Nephron (organoid): ENCODE data around the gene ABLIM1.

Experiments
- H3K27ac Mint-ChIP-seq, 3 experiments: 2 replicates each; pipeline ENCODE4 v1.8.0; 2020; ENCODE audit warnings: mixed read lengths in 3 of 3, mild to moderate bottlenecking in 2 of 3, moderate library complexity in 1 of 3
- H3K27me3 Mint-ChIP-seq: 2 replicates; pipeline ENCODE4 v1.8.0; 2021; ENCODE audit warnings: low read depth, mild to moderate bottlenecking, moderate library complexity, mixed read lengths
- H3K36me3 Mint-ChIP-seq: 2 replicates; pipeline ENCODE4 v1.8.0; 2020; ENCODE audit warnings: low read depth, mixed read lengths
- H3K4me1 Mint-ChIP-seq: 2 replicates; pipeline ENCODE4 v1.8.0; 2020; ENCODE audit warnings: mixed read lengths
- H3K4me3 Mint-ChIP-seq, 3 experiments: 2 replicates each; pipeline ENCODE4 v1.8.0; 2020; ENCODE audit warnings: mild to moderate bottlenecking in 3 of 3, mixed read lengths in 3 of 3, moderate library complexity in 2 of 3
- H3K9me3 Mint-ChIP-seq: 2 replicates; pipeline ENCODE4 v1.8.0; 2020; ENCODE audit warnings: mixed read lengths
- TF ChIP-seq, protein P1 (sequence below), 3 experiments: fragments of 200-600 bp; sonication (generic); IDR thresholded peaks; one replicate each; pipeline ENCODE4 v1.5.0; 2021; ENCODE audit warnings: antibody characterized with exemption in 3 of 3; ENCODE audit not compliant: unreplicated experiment in 3 of 3

Gene ABLIM1

GRCh38 chr10:114650266-114650665 is 7.8 kb downstream of the ABLIM1 start:
- Mint-ChIP-seq H3K27ac (no peak overlapping the region), H3K4me1 (peaks cover under 1% of the 10 kb centered on the region), H3K9me3 (no peaks in the 10 kb centered on the region), H3K36me3 (no peaks in the 10 kb centered on the region), H3K4me3 (no peak overlapping the region), H3K27me3 (no peaks in the 10 kb centered on the region)
- TF ChIP-seq, protein P1, sequence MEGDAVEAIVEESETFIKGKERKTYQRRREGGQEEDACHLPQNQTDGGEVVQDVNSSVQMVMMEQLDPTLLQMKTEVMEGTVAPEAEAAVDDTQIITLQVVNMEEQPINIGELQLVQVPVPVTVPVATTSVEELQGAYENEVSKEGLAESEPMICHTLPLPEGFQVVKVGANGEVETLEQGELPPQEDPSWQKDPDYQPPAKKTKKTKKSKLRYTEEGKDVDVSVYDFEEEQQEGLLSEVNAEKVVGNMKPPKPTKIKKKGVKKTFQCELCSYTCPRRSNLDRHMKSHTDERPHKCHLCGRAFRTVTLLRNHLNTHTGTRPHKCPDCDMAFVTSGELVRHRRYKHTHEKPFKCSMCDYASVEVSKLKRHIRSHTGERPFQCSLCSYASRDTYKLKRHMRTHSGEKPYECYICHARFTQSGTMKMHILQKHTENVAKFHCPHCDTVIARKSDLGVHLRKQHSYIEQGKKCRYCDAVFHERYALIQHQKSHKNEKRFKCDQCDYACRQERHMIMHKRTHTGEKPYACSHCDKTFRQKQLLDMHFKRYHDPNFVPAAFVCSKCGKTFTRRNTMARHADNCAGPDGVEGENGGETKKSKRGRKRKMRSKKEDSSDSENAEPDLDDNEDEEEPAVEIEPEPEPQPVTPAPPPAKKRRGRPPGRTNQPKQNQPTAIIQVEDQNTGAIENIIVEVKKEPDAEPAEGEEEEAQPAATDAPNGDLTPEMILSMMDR (IDR thresholded peaks at IDR 0.05; ENCODE audit: unreplicated experiment in 3 of 3), result no peak

DNA sequence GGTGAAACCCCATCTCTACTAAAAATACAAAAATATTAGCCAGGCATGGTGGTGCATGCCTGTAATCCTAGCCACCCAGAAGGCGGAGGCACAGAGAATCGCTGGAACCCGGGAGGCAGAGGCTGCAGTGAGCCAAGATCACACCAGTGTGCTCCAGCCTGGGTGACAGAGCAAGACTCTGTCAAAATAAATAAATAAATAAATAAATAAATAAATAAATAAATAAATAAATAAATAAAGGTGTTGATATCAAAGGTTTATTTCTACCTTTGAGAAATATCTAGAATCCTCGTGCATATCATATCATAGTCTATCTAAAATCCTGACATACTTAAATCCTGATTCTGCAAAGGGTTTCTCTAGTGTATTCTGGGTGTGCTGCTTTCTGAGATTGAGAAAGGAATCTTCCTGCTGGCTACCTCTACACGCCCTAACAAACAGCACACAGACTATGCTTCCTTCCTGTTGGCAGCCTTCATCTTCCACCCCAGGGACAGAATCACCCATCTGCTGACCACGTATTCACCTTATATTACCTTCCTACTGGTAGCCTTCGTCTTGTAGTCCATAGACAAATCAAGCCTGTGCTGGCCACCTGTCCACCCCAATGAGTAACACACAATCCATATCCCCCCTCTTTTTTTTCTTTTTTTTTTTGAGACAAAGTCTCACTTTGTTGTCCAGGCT is 8.7 kb downstream of the ABLIM1 start:
- no peak overlapping the region for H3K4me3 Mint-ChIP-seq
- H3K4me1 Mint-ChIP-seq, result peaks cover 4% of the 10 kb centered on the region
- H3K36me3 Mint-ChIP-seq, result no peaks in the 10 kb centered on the region
- no peak overlapping the region for H3K27ac Mint-ChIP-seq
- no peaks in the 10 kb centered on the region for H3K9me3 Mint-ChIP-seq
- TF ChIP-seq, protein P1 (IDR thresholded peaks at IDR 0.05; ENCODE audit: unreplicated experiment in 3 of 3), result no peak
- H3K27me3 Mint-ChIP-seq, result no peaks in the 10 kb centered on the region

- H3K36me3 Mint-ChIP-seq, result no peaks in the 10 kb centered on the region
- peaks cover 4% of the 10 kb centered on the region for H3K4me1 Mint-ChIP-seq
- TF ChIP-seq, protein P1 (IDR thresholded peaks at IDR 0.05; ENCODE audit: unreplicated experiment in 3 of 3), result no peak
These were observed 9.7 kb downstream of the ABLIM1 start for GRCh38 chr10:114648368-114648767.

DNA sequence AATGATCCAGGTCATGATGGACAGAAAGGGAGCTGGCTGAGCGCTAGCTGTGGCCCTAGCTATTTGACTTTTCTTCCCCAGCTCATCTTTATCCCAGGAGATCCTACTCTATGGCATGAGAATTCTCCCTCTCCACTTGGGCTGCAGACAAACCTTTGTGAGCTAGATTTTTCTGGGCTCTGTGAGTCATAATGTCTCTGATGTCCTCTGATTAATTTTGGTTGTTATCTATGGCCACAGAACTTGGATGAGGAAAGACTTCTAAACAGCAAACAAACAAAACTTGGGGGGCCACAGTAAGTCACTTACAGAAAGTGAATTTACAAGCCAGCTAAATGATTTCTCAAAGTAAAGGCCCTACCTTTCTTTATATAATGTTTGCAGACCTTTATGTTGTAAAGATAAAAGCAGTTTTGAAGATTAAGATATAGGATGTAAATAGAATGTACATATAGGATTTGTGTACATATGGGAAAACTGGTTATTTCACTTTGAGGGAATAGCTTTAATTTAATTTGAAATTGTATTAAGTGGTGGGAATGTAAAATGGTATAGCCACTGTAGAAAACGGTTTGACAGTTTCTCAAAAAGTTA is 10.4 kb downstream of the ABLIM1 start:
- Mint-ChIP-seq H3K9me3 (no peaks in the 10 kb centered on the region), H3K27me3 (no peaks in the 10 kb centered on the region), H3K4me3 (no peak overlapping the region), H3K27ac (no peak overlapping the region), H3K4me1 (peaks cover 4% of the 10 kb centered on the region), H3K36me3 (no peaks in the 10 kb centered on the region)
- TF ChIP-seq, protein P1 (IDR thresholded peaks at IDR 0.05; ENCODE audit: unreplicated experiment in 3 of 3), result no peak

More at GRCh38 chr10:114648368-114648767, 9.7 kb downstream of the ABLIM1 start:
- no peaks in the 10 kb centered on the region for H3K27me3 Mint-ChIP-seq
- H3K27ac Mint-ChIP-seq, result no peak overlapping the region
- H3K4me3 Mint-ChIP-seq, result no peak overlapping the region
- H3K9me3 Mint-ChIP-seq, result no peaks in the 10 kb centered on the region

GRCh38 chr10:114646426-114646825 is 11.6 kb downstream of the ABLIM1 start:
- TF ChIP-seq, protein P1 (IDR thresholded peaks at IDR 0.05; ENCODE audit: unreplicated experiment in 3 of 3), result no peak
- H3K4me1 Mint-ChIP-seq, result peaks cover 4% of the 10 kb centered on the region
- H3K27ac Mint-ChIP-seq, result no peak overlapping the region
- H3K36me3 Mint-ChIP-seq, result no peaks in the 10 kb centered on the region
- H3K27me3 Mint-ChIP-seq, result no peaks in the 10 kb centered on the region
- no peak overlapping the region for H3K4me3 Mint-ChIP-seq
- no peaks in the 10 kb centered on the region for H3K9me3 Mint-ChIP-seq

DNA sequence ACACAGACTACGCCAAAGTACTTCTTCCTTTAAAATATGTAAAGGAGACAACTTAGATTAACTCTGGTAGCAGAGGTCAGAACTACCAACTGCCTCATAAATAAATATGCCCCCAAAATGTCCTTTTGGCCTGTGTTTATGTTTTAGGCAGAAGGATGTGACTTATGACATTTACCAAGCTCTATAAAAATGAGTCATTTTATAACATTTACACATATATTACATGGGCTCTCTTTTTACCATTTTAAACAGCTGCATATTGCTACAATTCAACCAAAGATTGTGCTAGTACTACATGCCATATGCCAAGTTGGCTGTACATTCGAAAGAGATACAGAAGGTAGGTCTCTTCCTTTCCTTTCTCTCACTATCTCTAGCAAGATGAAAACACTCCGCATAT is 12.4 kb downstream of the ABLIM1 start:
- H3K4me1 Mint-ChIP-seq, result peaks cover 4% of the 10 kb centered on the region
- H3K27ac Mint-ChIP-seq, result no peak overlapping the region
- H3K4me3 Mint-ChIP-seq, result no peak overlapping the region
- no peaks in the 10 kb centered on the region for H3K36me3 Mint-ChIP-seq
- no peaks in the 10 kb centered on the region for H3K27me3 Mint-ChIP-seq
- H3K9me3 Mint-ChIP-seq, result no peaks in the 10 kb centered on the region
- TF ChIP-seq, protein P1 (IDR thresholded peaks at IDR 0.05; ENCODE audit: unreplicated experiment in 3 of 3), result no peak
